ENCODE results near the gene LMBRD2. TPM values are rescaled to one million over a fixed set of nuclear protein-coding genes. Genes with fewer than 3 reads are reported as not detected.

The LMBRD2 gene
- total RNA-seq, 1 donor from 2014 or later: 5.1 TPM

GRCh38 chr5:36111238-36111637 is 40.4 kb downstream of the LMBRD2 start:
- Mint-ChIP-seq H3K27me3 (ENCODE audit: unreplicated experiment) (peaks cover 2% of the 10 kb centered on the region), H3K9me3 (ENCODE audit: unreplicated experiment) (no peaks in the 10 kb centered on the region), H3K27ac (ENCODE audit: unreplicated experiment) (no peak overlapping the region), H3K4me3 (ENCODE audit: unreplicated experiment) (no peak overlapping the region), H3K4me1 (ENCODE audit: unreplicated experiment) (no peaks in the 10 kb centered on the region), H3K36me3 (ENCODE audit: low read depth, unreplicated experiment) (no peaks in the 10 kb centered on the region)
- no peak for TF ChIP-seq CTCF (IDR thresholded peaks at IDR 0.05; ENCODE audit: unreplicated experiment)
- no peak for DNase-seq (ENCODE audit: low spot score)

GRCh38 chr5:36108758-36109460 is 42.8 kb downstream of the LMBRD2 start:
- Mint-ChIP-seq H3K9me3 (ENCODE audit: unreplicated experiment) (no peaks in the 10 kb centered on the region), H3K4me3 (ENCODE audit: unreplicated experiment) (no peak overlapping the region), H3K27ac (ENCODE audit: unreplicated experiment) (no peak overlapping the region), H3K27me3 (ENCODE audit: unreplicated experiment) (peaks cover 2% of the 10 kb centered on the region), H3K4me1 (ENCODE audit: unreplicated experiment) (no peaks in the 10 kb centered on the region), H3K36me3 (ENCODE audit: low read depth, unreplicated experiment) (no peaks in the 10 kb centered on the region)
- TF ChIP-seq CTCF (IDR thresholded peaks at IDR 0.05; ENCODE audit: unreplicated experiment): no peak
- DNase-seq (ENCODE audit: low spot score): no peak

- no peak for TF ChIP-seq CTCF (IDR thresholded peaks at IDR 0.05; ENCODE audit: unreplicated experiment)
- no peak overlapping the region for H3K27ac Mint-ChIP-seq (ENCODE audit: unreplicated experiment)
- no peaks in the 10 kb centered on the region for H3K4me1 Mint-ChIP-seq (ENCODE audit: unreplicated experiment)
- H3K9me3 Mint-ChIP-seq (ENCODE audit: unreplicated experiment): no peaks in the 10 kb centered on the region
- peaks cover 2% of the 10 kb centered on the region for H3K27me3 Mint-ChIP-seq (ENCODE audit: unreplicated experiment)
- H3K36me3 Mint-ChIP-seq (ENCODE audit: low read depth, unreplicated experiment): no peaks in the 10 kb centered on the region
- no peak for DNase-seq (ENCODE audit: low spot score)
- H3K4me3 Mint-ChIP-seq (ENCODE audit: unreplicated experiment): no peak overlapping the region
Measured at GRCh38 chr5:36105819-36106218, 45.9 kb downstream of the LMBRD2 start.

GRCh38 chr5:36099748-36100147 is 51.9 kb downstream of the LMBRD2 start:
- Mint-ChIP-seq H3K4me1 (ENCODE audit: unreplicated experiment) (no peaks in the 10 kb centered on the region), H3K9me3 (ENCODE audit: unreplicated experiment) (no peaks in the 10 kb centered on the region), H3K36me3 (ENCODE audit: low read depth, unreplicated experiment) (no peaks in the 10 kb centered on the region), H3K4me3 (ENCODE audit: unreplicated experiment) (no peak overlapping the region), H3K27me3 (ENCODE audit: unreplicated experiment) (no peaks in the 10 kb centered on the region), H3K27ac (ENCODE audit: unreplicated experiment) (no peak overlapping the region)
- no peak for DNase-seq (ENCODE audit: low spot score)
- no peak for TF ChIP-seq CTCF (IDR thresholded peaks at IDR 0.05; ENCODE audit: unreplicated experiment)

GRCh38 chr5:36096486-36096885 is 55.2 kb downstream of the LMBRD2 start:
- H3K9me3 Mint-ChIP-seq (ENCODE audit: unreplicated experiment): no peaks in the 10 kb centered on the region
- no peak overlapping the region for H3K4me3 Mint-ChIP-seq (ENCODE audit: unreplicated experiment)
- H3K4me1 Mint-ChIP-seq (ENCODE audit: unreplicated experiment): no peaks in the 10 kb centered on the region
- TF ChIP-seq CTCF (IDR thresholded peaks at IDR 0.05; ENCODE audit: unreplicated experiment): no peak
- H3K36me3 Mint-ChIP-seq (ENCODE audit: low read depth, unreplicated experiment): no peaks in the 10 kb centered on the region
- no peak for DNase-seq (ENCODE audit: low spot score)
- H3K27ac Mint-ChIP-seq (ENCODE audit: unreplicated experiment): no peak overlapping the region
- no peaks in the 10 kb centered on the region for H3K27me3 Mint-ChIP-seq (ENCODE audit: unreplicated experiment)

Data from endothelial cell (in vitro differentiated cells).